Measurements from ENCODE around the gene PRR5L.

Gene PRR5L

GRCh38 chr11:36487619-36488018 is 191.5 kb downstream of the PRR5L start:
- H3K4me1 ChIP-seq (ENCODE audit: control insufficient read depth, insufficient read depth, low read length) = no peaks in the 10 kb centered on the region
- no peak overlapping the region for H3K4me3 ChIP-seq (ENCODE audit: low read depth, low read length)
- POLR2A ChIA-PET = no interaction called here
- H3K27ac ChIP-seq (ENCODE audit: extremely low read depth, low read depth, low read length) = no peak overlapping the region
- TF ChIP-seq ZNF707 (tag by site-specific recombination; IDR thresholded peaks at IDR 0.05) (no peak), TRIM28 (IDR thresholded peaks at IDR 0.05; ENCODE audit: borderline replicate concordance, low read length) (no peak), ZNF785 (tag by site-specific recombination; IDR thresholded peaks at IDR 0.05) (no peak), ZSCAN30 (tag by site-specific recombination; IDR thresholded peaks at IDR 0.05) (no peak), YY1 (tag by site-specific recombination; IDR thresholded peaks at IDR 0.05) (no peak)
- peaks cover 3 to 85% of the 10 kb centered on the region in 2 experiments; a peak in 2 of 3 replicates for H3K36me3 ChIP-seq (ENCODE audit: control insufficient read depth in 2 of 2, insufficient read depth in 1 of 2, low read length in 2 of 2)
- CTCF ChIA-PET = interaction anchor here (0.7 to 1.7 kb wide), 4 partner anchors 9 to 195 kb away, joined by 3 to 9 read pairs (median 4); no protein-coding TSS in a partner anchor
- H3K9me3 ChIP-seq (ENCODE audit: control insufficient read depth, insufficient read depth, low read depth, low read length) = no peaks in the 10 kb centered on the region

- ChIA-PET POLR2A (interaction anchor here (1.1 kb wide), 1 partner anchor 18 kb away, joined by 3 read pairs; no protein-coding TSS in a partner anchor), CTCF (interaction anchor here (0.6 to 1.7 kb wide), 7 partner anchors 9 to 224 kb away, joined by 3 to 9 read pairs (median 3); no protein-coding TSS in a partner anchor)
- Histone ChIP-seq H3K4me3 (ENCODE audit: low read depth, low read length) (no peak overlapping the region), H3K9me3 (ENCODE audit: control insufficient read depth, insufficient read depth, low read depth, low read length) (no peaks in the 10 kb centered on the region), H3K27ac (ENCODE audit: extremely low read depth, low read depth, low read length) (no peak overlapping the region), H3K36me3 (ENCODE audit: control insufficient read depth in 2 of 2, insufficient read depth in 1 of 2, low read length in 2 of 2) (peaks cover 3 to 88% of the 10 kb centered on the region in 2 experiments; a peak in 2 of 3 replicates), H3K4me1 (ENCODE audit: control insufficient read depth, insufficient read depth, low read length) (no peaks in the 10 kb centered on the region)
- TF ChIP-seq ZNF366 (tag by site-specific recombination; conservative IDR thresholded peaks at IDR 0.05) = no peak
- no peak for TF ChIP-seq ZNF48 (tag by site-specific recombination; IDR thresholded peaks at IDR 0.05)
- no peak for TF ChIP-seq ZNF223 (tag by site-specific recombination; IDR thresholded peaks at IDR 0.05)
- no peak for TF ChIP-seq ZNF639 (tag by site-specific recombination; IDR thresholded peaks at IDR 0.05)
- TF ChIP-seq ZNF704 (tag by site-specific recombination; IDR thresholded peaks at IDR 0.05) = no peak
- no peak for TF ChIP-seq ZNF658 (tag by site-specific recombination; IDR thresholded peaks at IDR 0.05)
- no peak for TF ChIP-seq SETDB1 (IDR thresholded peaks at IDR 0.05; ENCODE audit: insufficient read length, low read length)
- TF ChIP-seq ZNF544 (tag by site-specific recombination; IDR thresholded peaks at IDR 0.05) = no peak
- no peak for TF ChIP-seq CTCF (tag by site-specific recombination; IDR thresholded peaks at IDR 0.05)
- no peak for TF ChIP-seq PRDM1 (tag by site-specific recombination; IDR thresholded peaks at IDR 0.05)
- no peak for TF ChIP-seq ZNF19 (tag by site-specific recombination; IDR thresholded peaks at IDR 0.05; ENCODE audit: low read depth)
- TF ChIP-seq ZNF548 (tag by site-specific recombination; IDR thresholded peaks at IDR 0.05) = no peak
- TF ChIP-seq ZNF132 (tag by site-specific recombination; IDR thresholded peaks at IDR 0.05; ENCODE audit: borderline replicate concordance) = no peak
- TF ChIP-seq OVOL3 (tag by site-specific recombination; IDR thresholded peaks at IDR 0.05) = no peak
- TF ChIP-seq ZNF175 (tag by site-specific recombination; IDR thresholded peaks at IDR 0.05) = no peak
These were observed 192.0 kb downstream of the PRR5L start for GRCh38 chr11:36488096-36488495.

Data from HEK293 (cell line).